ENCODE measurements around the gene CDON.
"Not testable (repeated sequence)": the region's sequence is repeated elsewhere in the genome, so short reads cannot be mapped to it uniquely, and the experiment has no call there.

The CDON gene

GRCh38 chr11:126046570-126047195 lies 16.0 kb downstream of the CDON start:
- DNase-seq, result no peak

GRCh38 chr11:126039485-126040271 lies 23.0 kb downstream of the CDON start:
- DNase-seq, result no peak

GRCh38 chr11:126035718-126036117 lies 26.9 kb downstream of the CDON start:
- DNase-seq, result no peak

GRCh38 chr11:126034933-126035425 lies 27.7 kb downstream of the CDON start:
- DNase-seq, result no peak

- no peak for DNase-seq
Measured at GRCh38 chr11:126034039-126034932, 28.4 kb downstream of the CDON start.

- DNase-seq, result no peak
Measured at GRCh38 chr11:126032375-126032774, 30.3 kb downstream of the CDON start.

GRCh38 chr11:126029805-126030204 lies 32.9 kb downstream of the CDON start:
- no peak for DNase-seq

- DNase-seq, result no peak
Measured at GRCh38 chr11:126029237-126029636, 33.4 kb downstream of the CDON start.

GRCh38 chr11:126028534-126028933 lies 34.1 kb downstream of the CDON start:
- not testable (repeated sequence) for DNase-seq

GRCh38 chr11:126026579-126026978 lies 36.1 kb downstream of the CDON start:
- DNase-seq, result no peak

- no peak for DNase-seq
Measured at GRCh38 chr11:126025822-126026221, 36.8 kb downstream of the CDON start.

- DNase-seq, result no peak
Measured at GRCh38 chr11:126024123-126024522, 38.5 kb downstream of the CDON start.

- no peak for DNase-seq
Measured at GRCh38 chr11:126012852-126013251, 49.8 kb downstream of the CDON start.

GRCh38 chr11:126011754-126012153 lies 50.9 kb downstream of the CDON start:
- DNase-seq, result no peak

- DNase-seq, result no peak
Measured at GRCh38 chr11:126011265-126011664, 51.4 kb downstream of the CDON start.

- DNase-seq, result no peak
Measured at GRCh38 chr11:126008956-126009355, 53.7 kb downstream of the CDON start.

GRCh38 chr11:126007238-126007637 lies 55.4 kb downstream of the CDON start:
- no peak for DNase-seq

- DNase-seq, result no peak
Measured at GRCh38 chr11:126006068-126006467, 56.6 kb downstream of the CDON start.

GRCh38 chr11:126002181-126002580 lies 60.5 kb downstream of the CDON start:
- DNase-seq, result no peak

GRCh38 chr11:125999234-125999880 lies 63.3 kb downstream of the CDON start:
- DNase-seq, result no peak

GRCh38 chr11:125998267-125998666 lies 64.4 kb downstream of the CDON start:
- no peak for DNase-seq

- DNase-seq, result no peak
Measured at GRCh38 chr11:125995313-125995712, 67.4 kb downstream of the CDON start.

GRCh38 chr11:125994509-125994908 lies 68.2 kb downstream of the CDON start:
- DNase-seq, result no peak
